OCI-LY1 (cell line): ENCODE data around the gene SLC2A10.

Experiments used
- EZH2 ChIP-seq: fragments of 200-600 bp; sonication (generic), shearing (Covaris generic); IDR thresholded peaks from 2 replicates; pipeline ENCODE4 v1.8.0; 2017; ENCODE audit warnings: borderline replicate concordance, mixed run types, mild to moderate bottlenecking, antibody characterized with exemption, low read length, moderate library complexity, mixed read lengths
- TF ChIP-seq, protein P1 (sequence below): fragments of 200-600 bp; sonication (generic), shearing (Covaris generic); IDR thresholded peaks from 2 replicates; pipeline ENCODE4 v1.5.1; 2017; ENCODE audit warnings: mild to moderate bottlenecking, antibody characterized with exemption, low read length, moderate library complexity, mixed read lengths

DNA sequence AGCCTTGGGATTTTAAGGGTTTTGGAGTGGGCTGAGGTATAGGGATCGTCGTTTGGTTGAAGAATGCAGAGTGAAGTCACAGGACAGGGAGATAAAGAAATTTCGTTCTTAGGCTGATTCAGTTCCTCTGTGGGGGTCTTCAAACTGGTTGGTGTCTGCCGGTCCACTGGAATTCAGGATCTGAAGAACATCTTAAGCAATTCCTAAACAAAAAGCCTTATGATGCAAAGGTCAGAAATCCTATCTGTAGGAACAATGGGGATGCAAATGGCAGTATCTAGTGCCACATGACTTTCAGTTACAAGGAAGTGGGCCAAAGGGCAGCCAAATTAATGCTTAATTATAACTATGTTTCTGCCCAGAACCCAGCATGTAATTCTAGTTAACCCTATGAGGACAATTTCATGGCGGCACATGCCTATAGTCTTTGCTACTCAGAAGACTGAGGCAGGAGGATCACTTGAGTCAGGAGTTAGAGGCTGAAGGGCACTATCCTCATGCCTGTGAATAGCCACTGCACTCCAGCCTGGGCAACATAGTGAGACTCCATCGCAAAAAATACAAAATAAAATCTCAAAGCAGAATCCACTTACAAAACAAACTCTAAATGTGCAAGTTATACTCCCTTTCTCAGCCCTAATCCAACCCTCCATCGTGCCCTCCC, 4.6 kb upstream of the SLC2A10 start:
- TF ChIP-seq, protein P1, sequence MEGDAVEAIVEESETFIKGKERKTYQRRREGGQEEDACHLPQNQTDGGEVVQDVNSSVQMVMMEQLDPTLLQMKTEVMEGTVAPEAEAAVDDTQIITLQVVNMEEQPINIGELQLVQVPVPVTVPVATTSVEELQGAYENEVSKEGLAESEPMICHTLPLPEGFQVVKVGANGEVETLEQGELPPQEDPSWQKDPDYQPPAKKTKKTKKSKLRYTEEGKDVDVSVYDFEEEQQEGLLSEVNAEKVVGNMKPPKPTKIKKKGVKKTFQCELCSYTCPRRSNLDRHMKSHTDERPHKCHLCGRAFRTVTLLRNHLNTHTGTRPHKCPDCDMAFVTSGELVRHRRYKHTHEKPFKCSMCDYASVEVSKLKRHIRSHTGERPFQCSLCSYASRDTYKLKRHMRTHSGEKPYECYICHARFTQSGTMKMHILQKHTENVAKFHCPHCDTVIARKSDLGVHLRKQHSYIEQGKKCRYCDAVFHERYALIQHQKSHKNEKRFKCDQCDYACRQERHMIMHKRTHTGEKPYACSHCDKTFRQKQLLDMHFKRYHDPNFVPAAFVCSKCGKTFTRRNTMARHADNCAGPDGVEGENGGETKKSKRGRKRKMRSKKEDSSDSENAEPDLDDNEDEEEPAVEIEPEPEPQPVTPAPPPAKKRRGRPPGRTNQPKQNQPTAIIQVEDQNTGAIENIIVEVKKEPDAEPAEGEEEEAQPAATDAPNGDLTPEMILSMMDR, result no peak
- no peak for TF ChIP-seq EZH2
